AG04449 (cell line): ENCODE results near the gene SBF2.

Experiments used
- CTCF ChIA-PET: fragments of 350-600 bp; formaldehyde crosslinking; extraction: SDS; loops from one replicate; lab custom pipeline; 2021; ENCODE audit warnings: antibody characterized with exemption; lab: Yijun Ruan, JAX
- POLR2A ChIA-PET: fragments of 400-600, 350-600 bp; formaldehyde crosslinking; extraction: SDS; loops from one replicate; lab custom pipeline; 2020; ENCODE audit warnings: antibody characterized with exemption, inconsistent platforms; lab: Yijun Ruan, JAX
- DNase-seq: peaks from one replicate; pipeline ENCODE4 v3.0.0-alpha.2; 2010; ENCODE audit warnings: low read depth, low spot score
- H3K4me3 ChIP-seq: 2 replicates; pipeline ENCODE4 v1.5.1; 2011; ENCODE audit warnings: low read depth, mild to moderate bottlenecking, control low read depth, low read length
- CTCF ChIP-seq: IDR thresholded peaks from one replicate; pipeline ENCODE4 v1.5.1; 2011; ENCODE audit warnings: mild to moderate bottlenecking, moderate library complexity, low read length, control low read depth, inconsistent platforms; ENCODE audit not compliant: insufficient read depth; ENCODE audit errors: missing control alignments

The SBF2 gene

GRCh38 chr11:9755561-9756185, 538.3 kb downstream of the SBF2 start:
- POLR2A ChIA-PET, result interaction anchor here (1.4 to 1.8 kb wide), 2 partner anchors 182 to 549 kb away, joined by 5 to 7 read pairs; partner anchors contain the start of genes ADM and WEE1

GRCh38 chr11:9754010-9754471, 540.0 kb downstream of the SBF2 start:
- POLR2A ChIA-PET, result interaction anchor here (0.6 to 1.5 kb wide), 2 partner anchors 220 to 294 kb away, joined by 3 to 5 read pairs; no protein-coding TSS in a partner anchor
- no peak for DNase-seq
- no peak for TF ChIP-seq CTCF
- no peak overlapping the region for H3K4me3 ChIP-seq
- CTCF ChIA-PET, result interaction anchor here (1.0 to 1.7 kb wide), 6 partner anchors 8 to 219 kb away, joined by 3 to 4 read pairs (median 4); no protein-coding TSS in a partner anchor

More at GRCh38 chr11:9755561-9756185, 538.3 kb downstream of the SBF2 start:
- peak; percentile 70 for DNase-seq
- no peak overlapping the region for H3K4me3 ChIP-seq
- CTCF ChIA-PET, result interaction anchor here (0.7 to 1.7 kb wide), 6 partner anchors 10 to 568 kb away, joined by 3 read pairs; no protein-coding TSS in a partner anchor
- TF ChIP-seq CTCF, result no peak

GRCh38 chr11:9753021-9753420, 541.0 kb downstream of the SBF2 start:
- no peak for TF ChIP-seq CTCF
- no peak overlapping the region for H3K4me3 ChIP-seq
- POLR2A ChIA-PET, result interaction anchor here (1.5 kb wide), 1 partner anchor 293 kb away, joined by 5 read pairs; no protein-coding TSS in a partner anchor
- CTCF ChIA-PET, result interaction anchor here (1.2 to 1.6 kb wide), 2 partner anchors 16 to 220 kb away, joined by 3 read pairs; no protein-coding TSS in a partner anchor
- peak; percentile 41 for DNase-seq

- no peak overlapping the region for H3K4me3 ChIP-seq
- DNase-seq, result no peak
- ChIA-PET CTCF (interaction anchor here (1.2 to 6.6 kb wide), 3 partner anchors 15 to 221 kb away, joined by 3 to 49 read pairs (median 3); no protein-coding TSS in a partner anchor), POLR2A (no interaction called here)
- TF ChIP-seq CTCF, result no peak
Observed at GRCh38 chr11:9752091-9752490, 541.9 kb downstream of the SBF2 start.

- no peak overlapping the region for H3K4me3 ChIP-seq
- CTCF ChIA-PET, result interaction anchor here (0.9 to 6.6 kb wide), 10 partner anchors 10 to 244 kb away, joined by 3 to 49 read pairs (median 5); no protein-coding TSS in a partner anchor
- no peak for DNase-seq
- POLR2A ChIA-PET, result interaction anchor here (0.6 kb wide), 1 partner anchor 592 kb away, joined by 3 read pairs; no protein-coding TSS in a partner anchor
- TF ChIP-seq CTCF, result no peak
Observed at GRCh38 chr11:9750551-9750950, 543.5 kb downstream of the SBF2 start.
